Stimulated activated CD8-positive, alpha-beta memory T cell treated with anti-CD3 and anti-CD28 coated beads, Interleukin-2, amount 100 ng/mL, for 48 hours (primary cell): ENCODE results near the gene RTF2.
A peak's percentile ranks its signal among the peaks of the same experiment; 100 is the strongest.

Source experiments
- DNase-seq, 2 donors: peaks; one replicate each; pipeline ENCODE4 v3.0.0-alpha.2; 2020; ENCODE audit warnings: low read depth in 2 of 2

Gene RTF2

GRCh38 chr20:56438284-56438683 lies 30.1 kb upstream of the RTF2 start:
- DNase-seq = no peak

DNA sequence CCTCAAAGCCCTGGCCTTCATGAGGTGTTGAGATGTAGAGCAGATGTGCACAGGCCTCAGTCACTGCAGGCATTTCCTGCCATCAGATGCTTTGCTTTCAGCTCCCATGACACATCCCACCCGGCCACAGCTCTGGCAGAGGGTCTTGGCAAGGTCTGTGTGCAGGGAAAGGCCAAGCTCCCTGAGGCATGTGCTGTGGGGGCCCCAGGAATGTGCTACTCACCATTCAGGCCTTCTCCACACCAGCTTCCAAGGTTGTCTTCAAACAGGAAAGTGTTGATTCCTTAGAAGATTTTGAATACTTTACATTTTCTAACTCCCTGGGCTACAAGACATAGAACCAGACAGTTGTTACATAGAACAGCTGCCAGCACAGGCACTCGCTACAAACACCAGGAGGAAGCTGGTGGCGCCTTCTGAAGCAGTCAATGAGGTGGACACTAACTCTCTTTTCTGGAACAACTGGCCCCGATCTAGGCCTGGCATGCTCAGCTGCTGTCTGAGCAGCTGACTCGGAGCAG lies 28.6 kb upstream of the RTF2 start:
- no peak for DNase-seq

DNA sequence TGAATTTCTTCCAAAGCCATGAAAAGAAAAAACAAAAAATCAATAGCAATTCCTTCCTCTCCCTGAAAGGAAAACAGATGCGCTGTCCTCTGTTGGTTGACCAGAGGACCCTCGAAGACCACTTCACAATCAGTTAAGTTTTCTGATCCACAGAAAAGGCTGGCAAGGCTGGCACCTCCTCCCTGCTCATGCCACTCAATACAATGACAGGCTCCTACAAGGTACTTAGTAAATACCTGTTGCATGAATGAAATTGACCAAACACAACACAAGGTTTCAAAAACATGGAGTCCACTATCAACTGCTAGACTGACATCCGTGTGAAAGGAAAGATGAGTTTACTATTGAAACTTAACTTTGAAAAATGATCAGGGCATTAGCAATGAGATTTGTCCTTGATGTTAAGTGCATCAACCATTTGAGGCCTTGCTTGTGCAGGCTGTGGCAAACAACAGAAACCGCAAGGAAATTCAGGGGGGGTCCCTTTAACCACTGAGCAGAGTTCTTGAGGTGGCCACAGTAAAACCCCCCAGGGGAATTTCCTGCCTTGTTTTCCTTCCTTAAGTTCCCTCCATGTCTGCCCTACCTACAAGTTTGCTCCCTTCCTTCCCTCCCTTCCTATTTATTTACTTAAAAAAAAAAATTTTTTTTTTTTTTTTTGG lies 27.9 kb upstream of the RTF2 start:
- DNase-seq = peak; percentile 41 to 52

GRCh38 chr20:56442389-56443365 lies 25.8 kb upstream of the RTF2 start:
- no peak for DNase-seq

DNA sequence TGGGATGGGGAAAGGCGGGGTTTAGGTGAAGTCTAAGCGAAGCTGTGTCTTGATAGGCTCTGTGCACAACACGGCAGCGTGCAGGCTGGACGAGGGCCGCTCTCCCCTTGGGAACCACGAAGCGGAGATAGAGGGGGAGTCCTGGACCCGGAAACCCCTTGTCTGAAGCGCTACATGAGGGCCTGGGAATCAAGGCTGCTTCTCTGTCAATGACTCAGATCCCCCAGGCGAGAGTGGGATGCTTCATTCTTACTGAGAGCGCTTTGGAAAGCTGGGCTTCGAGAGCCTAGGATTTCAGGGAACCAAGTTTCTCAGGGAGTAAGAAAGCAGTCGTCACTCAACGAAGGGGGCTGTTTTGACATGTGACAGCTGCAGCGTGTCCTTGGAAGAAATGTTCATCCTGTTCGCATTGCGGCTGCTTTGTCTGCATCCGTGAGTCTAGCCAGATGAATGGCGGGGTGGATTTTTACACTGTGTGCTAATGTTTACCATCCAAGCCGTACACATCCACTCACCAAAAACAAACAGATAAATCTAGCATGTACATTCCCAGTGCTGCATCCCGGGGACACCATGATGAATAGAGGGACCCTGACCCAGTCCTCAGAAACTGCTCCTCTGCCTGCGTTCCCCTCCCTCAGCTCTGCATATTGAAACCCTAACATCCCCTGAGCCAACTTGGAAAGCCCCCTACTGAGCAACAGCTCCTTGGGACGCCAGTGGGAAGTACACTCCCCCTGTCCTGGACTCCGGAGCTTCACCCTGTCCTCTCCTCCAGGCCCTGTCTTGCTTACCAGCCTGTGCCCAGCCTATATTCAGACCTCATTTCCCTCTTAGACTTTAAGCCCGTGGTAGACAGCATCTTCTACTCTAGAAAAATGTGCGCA lies 24.5 kb upstream of the RTF2 start:
- DNase-seq = no peak

DNA sequence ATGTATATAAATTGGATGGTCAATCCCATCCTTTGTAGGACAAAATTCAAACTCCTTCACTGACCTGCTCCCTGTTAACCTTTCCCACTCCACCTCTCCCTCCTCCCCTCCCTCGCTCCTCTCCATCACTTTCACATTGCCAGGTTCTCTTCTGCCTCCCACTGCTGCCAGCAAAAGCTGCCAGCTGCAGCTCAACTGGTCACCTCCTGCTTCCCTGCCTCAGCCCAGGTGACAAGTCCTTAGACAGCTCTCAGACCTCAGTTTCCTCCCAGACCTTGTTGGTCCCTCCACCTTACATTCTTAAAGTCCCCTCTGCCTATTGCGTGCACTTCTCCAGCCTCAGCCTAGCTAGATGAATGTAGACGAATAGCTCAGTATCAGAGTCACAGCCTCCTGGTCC lies 23.3 kb upstream of the RTF2 start:
- DNase-seq = no peak

DNA sequence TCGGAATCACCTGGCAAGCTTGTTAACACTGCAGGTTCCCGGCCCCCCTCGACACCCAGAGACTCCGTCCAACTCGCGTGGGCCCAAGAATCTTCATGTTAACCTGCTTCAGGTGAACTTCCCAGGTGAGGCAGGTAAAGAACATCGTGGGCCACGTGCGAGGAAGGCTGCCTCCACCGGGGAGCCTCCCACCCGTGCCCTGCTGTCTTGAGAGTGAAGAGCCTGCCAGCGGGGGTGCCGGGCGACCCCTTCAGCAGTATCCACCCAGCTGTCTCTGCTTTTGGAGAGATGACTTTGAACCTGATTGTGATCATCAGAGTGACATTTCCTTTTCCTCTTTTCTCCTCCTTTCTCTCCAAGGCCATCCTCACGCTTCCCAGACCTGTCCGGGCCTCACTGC lies 22.9 kb upstream of the RTF2 start:
- DNase-seq = no peak

- no peak for DNase-seq
Observed at GRCh38 chr20:56447227-56447626, 21.2 kb upstream of the RTF2 start.

DNA sequence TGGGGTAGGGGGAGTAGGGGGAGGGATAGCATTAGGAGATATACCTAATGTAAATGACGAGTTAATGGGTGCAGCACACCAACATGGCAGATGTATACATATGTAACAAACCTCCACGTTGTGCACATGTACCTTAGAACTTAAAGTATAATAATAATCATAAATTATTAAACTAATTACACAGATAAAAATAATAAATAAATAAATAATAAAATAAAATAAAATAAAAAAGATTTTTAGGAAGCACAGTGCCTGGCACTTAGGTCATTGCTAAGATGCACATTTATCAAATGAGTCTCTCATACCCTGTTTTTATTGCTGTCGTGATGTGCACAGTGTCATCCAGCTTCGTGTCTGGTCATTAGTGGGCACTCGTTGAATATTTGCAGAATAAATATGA lies 19.0 kb upstream of the RTF2 start:
- DNase-seq = no peak

GRCh38 chr20:56451056-56451765 lies 17.2 kb upstream of the RTF2 start:
- DNase-seq = no peak

- DNase-seq = no peak
Observed at GRCh38 chr20:56453352-56453751, 15.1 kb upstream of the RTF2 start.

- no peak for DNase-seq
Observed at GRCh38 chr20:56454754-56455153, 13.7 kb upstream of the RTF2 start.

DNA sequence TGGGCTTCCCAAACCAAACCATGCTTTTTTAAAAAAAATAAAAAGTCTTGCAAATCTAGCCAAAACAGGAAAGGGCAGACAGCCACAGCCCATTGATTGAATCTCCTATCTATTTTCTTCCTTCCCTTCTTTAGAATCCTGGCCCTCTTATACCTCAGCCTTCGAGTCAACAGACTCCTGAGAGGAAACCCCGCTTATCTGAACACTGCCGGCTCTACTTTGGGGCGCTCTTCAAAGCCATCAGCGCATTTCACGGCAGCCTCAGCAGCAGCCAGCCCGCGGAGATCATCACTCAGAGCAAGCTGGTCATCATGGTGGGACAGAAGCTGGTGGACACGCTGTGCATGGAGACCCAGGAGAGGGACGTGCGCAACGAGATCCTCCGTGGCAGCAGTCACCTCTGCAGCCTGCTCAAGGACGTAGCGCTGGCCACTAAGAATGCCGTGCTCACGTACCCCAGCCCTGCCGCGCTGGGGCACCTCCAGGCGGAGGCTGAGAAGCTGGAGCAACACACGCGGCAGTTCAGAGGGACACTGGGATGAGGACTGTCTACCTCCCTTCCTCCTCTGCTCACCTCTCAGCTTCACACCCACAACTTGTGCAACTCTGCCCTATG lies 10.1 kb upstream of the RTF2 start:
- DNase-seq = no peak

DNA sequence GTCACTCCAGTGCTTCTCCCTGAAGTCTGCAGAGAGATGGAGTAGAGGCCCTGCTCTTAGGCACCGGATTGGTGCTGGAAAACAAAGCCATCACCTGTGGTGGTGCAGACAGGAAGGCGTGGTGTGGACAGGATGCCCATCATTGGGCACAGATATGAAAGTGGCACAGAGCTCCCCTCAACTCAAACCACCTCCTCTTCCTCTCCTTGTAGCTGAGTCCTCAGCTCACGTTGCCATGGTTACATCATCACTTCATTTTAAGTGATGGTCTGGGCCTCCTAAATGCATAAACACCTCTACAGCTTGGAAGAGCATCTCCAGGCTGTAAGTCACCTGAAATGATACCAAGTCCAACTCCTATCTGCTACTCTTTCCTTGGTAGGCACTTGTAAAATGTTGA lies 8.0 kb upstream of the RTF2 start:
- no peak for DNase-seq

DNA sequence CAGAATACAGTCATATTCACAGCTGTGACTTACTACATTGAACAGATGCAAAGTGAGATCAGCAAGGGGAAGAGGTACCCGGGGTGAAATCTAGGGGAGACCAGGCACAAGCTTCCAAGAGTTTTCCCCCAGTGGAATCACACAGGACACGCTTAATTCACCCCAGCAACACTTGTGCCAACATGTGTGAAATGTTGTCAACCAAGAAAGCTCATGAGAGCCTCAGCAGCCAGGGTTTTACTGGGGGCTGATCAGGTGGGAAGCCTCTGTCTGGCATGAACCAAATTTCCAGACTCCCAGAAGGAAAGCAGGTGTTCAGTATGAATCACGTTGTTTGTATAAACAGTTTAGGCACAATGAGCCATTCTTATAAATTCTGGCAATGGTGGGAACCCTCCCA lies 6.9 kb upstream of the RTF2 start:
- no peak for DNase-seq

GRCh38 chr20:56463428-56463827 lies 5.0 kb upstream of the RTF2 start:
- no peak for DNase-seq

GRCh38 chr20:56465997-56466396 lies 2.4 kb upstream of the RTF2 start:
- DNase-seq = no peak

GRCh38 chr20:56467968-56468315 lies 485 bp upstream of the RTF2 start:
- DNase-seq = no peak

- no peak for DNase-seq
Observed at GRCh38 chr20:56469077-56469449, 636 bp downstream of the RTF2 start.

- no peak for DNase-seq
Observed at GRCh38 chr20:56483970-56484369, 15.5 kb downstream of the RTF2 start.

GRCh38 chr20:56487216-56487615 lies 18.8 kb downstream of the RTF2 start:
- no peak for DNase-seq
